ENCODE results near the gene GPHN.

DNA sequence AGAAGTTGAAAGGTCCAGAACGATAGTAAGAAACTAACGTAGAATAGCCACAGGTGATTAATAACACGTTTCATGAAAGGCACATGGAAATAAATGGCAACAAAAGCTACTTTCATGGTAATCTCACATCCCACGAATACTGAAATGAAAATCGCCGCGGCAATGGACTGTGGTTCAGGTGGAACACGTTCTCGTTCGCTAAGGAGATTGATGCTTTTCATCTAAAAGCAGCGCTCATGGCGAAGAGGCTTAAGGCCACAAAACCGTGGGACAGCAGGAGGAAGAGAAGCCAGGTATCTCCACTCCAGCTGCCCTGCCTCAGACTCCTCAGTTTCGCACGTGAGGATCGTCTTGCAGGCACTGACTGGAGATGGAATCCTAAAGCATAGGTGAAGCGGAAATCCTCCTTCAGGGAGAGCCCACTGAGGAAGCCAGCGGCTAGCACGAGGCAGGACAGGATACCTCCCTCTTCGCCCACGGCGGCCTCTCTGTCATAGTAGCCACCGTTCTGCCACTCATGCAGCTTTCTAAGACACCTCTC, 696 bp upstream of the GPHN start:
- TF ChIP-seq RCOR1 (conservative IDR thresholded peaks at IDR 0.05; ENCODE audit: low read depth, low read length) = no peak
- TF ChIP-seq POLR2AphosphoS5 (IDR thresholded peaks at IDR 0.05; ENCODE audit: low read length) = no peak
- TF ChIP-seq EP300 (IDR thresholded peaks at IDR 0.05; ENCODE audit: borderline replicate concordance in 1 of 2, control insufficient read depth in 1 of 2, low read depth in 2 of 2, low read length in 2 of 2) = no peak
- no peak for TF ChIP-seq CTCF (IDR thresholded peaks at IDR 0.05 in 2 of 3, conservative IDR thresholded peaks at IDR 0.05 in 1 of 3; ENCODE audit: control insufficient read depth in 2 of 3, extremely low read depth in 1 of 3, insufficient read depth in 1 of 3, low read depth in 3 of 3, low read length in 3 of 3)
- TF ChIP-seq, protein P1, sequence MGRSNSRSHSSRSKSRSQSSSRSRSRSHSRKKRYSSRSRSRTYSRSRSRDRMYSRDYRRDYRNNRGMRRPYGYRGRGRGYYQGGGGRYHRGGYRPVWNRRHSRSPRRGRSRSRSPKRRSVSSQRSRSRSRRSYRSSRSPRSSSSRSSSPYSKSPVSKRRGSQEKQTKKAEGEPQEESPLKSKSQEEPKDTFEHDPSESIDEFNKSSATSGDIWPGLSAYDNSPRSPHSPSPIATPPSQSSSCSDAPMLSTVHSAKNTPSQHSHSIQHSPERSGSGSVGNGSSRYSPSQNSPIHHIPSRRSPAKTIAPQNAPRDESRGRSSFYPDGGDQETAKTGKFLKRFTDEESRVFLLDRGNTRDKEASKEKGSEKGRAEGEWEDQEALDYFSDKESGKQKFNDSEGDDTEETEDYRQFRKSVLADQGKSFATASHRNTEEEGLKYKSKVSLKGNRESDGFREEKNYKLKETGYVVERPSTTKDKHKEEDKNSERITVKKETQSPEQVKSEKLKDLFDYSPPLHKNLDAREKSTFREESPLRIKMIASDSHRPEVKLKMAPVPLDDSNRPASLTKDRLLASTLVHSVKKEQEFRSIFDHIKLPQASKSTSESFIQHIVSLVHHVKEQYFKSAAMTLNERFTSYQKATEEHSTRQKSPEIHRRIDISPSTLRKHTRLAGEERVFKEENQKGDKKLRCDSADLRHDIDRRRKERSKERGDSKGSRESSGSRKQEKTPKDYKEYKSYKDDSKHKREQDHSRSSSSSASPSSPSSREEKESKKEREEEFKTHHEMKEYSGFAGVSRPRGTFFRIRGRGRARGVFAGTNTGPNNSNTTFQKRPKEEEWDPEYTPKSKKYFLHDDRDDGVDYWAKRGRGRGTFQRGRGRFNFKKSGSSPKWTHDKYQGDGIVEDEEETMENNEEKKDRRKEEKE (IDR thresholded peaks at IDR 0.05) = no peak
- TF ChIP-seq EZH2 (IDR thresholded peaks at IDR 0.05; ENCODE audit: borderline replicate concordance, control insufficient read depth, low read depth, low read length) = no peak
- no peak for TF ChIP-seq HDAC6 (IDR thresholded peaks at IDR 0.05; ENCODE audit: unreplicated experiment)
- no peak for TF ChIP-seq YY1 (IDR thresholded peaks at IDR 0.05; ENCODE audit: low read depth, low read length)
- 0 out of 2 replicates have a peak, but pooled peaks have one; percentile 18 for TF ChIP-seq FOXM1 (IDR thresholded peaks at IDR 0.05; ENCODE audit: low read depth, low read length)
- no peak for TF ChIP-seq REST (IDR thresholded peaks at IDR 0.05; ENCODE audit: low read depth, low read length)
